ENCODE results near the gene BORCS8. TPM values are rescaled to one million over a fixed set of nuclear protein-coding genes. Genes with fewer than 3 reads are reported as not detected.
"Not testable (repeated sequence)": the region's sequence is repeated elsewhere in the genome, so short reads cannot be mapped to it uniquely, and the experiment has no call there.

The BORCS8 gene
- total RNA-seq (2014; rRNA removed; shearing (Covaris generic); ENCODE audit: low replicate concordance) = 32.9 and 47.2 TPM in 2 replicates

DNA sequence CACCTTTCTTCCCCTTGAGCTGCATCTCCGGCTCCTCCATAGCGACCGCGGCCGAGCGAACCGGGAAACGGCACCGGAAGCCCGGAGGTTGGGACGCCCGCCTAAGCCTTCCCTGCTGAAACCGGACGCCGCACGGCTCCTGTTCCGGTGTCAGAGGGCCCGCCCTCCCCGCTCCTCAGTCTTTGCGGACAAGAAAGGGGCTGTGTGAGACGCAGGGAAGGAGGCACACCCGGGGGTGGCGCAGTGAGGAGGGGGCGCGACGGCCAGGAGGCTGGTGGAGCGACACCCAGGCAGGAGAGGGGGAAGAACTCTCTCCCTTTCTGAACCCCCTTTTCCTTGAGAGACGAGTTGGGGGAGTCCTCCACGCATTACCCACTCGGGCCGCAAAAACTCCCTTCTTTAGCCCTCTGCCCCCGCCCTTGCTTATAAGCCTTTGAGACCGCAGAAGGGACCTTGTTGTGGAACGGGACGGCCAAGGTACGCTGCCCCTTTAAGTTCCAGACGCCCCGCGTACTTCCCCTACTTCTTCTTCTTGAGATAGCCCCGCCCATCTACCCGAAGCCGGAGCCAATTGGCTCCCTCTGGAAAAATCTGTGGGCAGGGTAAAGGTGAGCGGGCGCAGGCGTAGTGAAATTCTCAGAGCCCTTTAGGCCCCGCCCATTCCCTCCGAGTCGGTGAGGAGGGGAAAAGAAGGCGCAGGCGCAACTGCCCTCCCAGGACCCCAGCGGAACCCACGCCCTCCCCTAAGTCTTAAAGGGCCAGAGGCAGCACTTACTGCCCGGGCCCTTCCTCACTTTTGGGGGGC, at the start of gene BORCS8, which contains the start of gene RFXANK:
Gene BORCS8, minus strand, starts transcription at position 75 of the 805 bp plus-strand sequence. Its CDS starts 35 bp downstream, at position 40.
Gene RFXANK, plus strand, starts transcription at position 181 of the 805 bp plus-strand sequence. CDS start 1,689 bp downstream, outside the sequence.
- DNase-seq (ENCODE audit: low read depth) = peak; percentile 100
- in situ Hi-C loops (cut with HindIII; ENCODE audit: low pct_unique_long_range_greater_than_20kb, low sequenced_read_pairs) = no loop called here

DNA sequence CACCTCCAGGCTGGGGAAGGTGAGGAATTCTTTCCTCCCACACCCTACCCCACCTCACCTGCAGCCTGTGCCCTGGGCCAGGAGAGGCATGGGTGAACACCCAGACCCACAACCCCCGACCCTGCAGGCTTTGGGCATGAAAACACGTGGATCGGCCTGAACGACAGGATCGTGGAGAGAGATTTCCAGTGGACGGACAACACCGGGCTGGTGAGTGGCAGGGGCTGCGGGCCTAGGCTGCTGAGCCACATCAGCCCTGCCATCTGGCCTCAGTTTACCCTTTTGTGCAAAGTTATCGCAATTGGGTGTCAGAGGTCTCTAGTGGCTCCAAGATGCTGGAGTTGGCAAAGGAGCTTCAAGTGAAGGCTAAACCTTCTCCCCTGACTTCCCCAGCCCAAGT, 48.5 kb upstream of the BORCS8 start:
- DNase-seq (ENCODE audit: low read depth) = no peak
- in situ Hi-C loops (cut with HindIII; ENCODE audit: low pct_unique_long_range_greater_than_20kb, low sequenced_read_pairs) = no loop called here

DNA sequence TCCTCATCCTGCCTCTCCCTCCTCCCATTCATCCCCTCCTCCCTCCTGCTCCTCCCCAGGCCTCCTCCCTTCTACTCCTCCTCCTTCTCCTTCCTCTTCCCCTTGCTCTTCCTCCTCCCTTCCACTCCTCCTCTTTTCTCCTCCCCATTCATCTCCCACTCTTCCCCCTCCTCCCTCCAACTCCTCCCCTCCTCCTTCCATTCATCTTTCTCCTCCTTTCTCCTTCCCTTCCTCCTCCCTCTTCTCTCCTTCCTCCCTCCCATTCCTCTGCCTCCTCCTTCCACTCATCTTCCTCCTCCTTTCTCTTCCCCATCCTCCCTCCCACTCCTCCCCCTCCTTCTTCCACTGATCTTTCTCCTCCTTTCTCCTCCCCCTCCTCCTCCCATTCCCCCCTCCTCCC, 47.7 kb upstream of the BORCS8 start:
- no peak for DNase-seq (ENCODE audit: low read depth)
- in situ Hi-C loops (cut with HindIII; ENCODE audit: low pct_unique_long_range_greater_than_20kb, low sequenced_read_pairs) = no loop called here

DNA sequence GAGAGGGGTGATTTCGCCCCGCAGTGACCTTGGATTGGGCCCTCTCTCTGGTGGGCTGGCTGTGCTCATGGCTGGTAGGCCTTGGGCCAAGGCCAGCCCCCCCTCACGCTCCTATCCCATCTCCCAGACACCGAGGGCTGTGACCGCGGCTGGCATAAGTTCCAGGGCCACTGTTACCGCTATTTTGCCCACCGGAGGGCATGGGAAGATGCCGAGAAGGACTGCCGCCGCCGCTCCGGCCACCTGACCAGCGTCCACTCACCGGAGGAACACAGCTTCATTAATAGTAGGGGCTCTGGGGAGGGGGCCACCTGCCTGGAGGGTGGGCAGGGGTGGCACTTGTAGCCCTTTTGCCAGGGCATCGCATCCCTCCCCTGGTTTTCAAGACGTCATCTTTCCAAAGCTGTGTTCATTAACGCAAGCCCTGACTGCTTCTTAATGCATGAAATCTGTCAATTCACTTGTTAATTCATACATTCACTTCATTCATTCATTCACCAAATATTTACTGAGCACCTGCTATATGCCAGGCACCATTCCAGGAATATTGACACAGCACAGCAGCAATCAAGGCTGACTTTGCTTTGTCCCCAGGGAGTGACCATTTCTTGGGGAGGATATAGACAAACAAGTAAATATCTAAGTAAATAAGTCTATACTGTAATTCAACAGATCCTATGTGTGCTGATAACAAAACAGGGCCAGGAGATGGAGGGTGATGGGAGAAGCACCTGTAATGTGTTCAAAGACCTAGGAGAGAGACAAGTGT, 46.4 kb upstream of the BORCS8 start:
- in situ Hi-C loops (cut with HindIII; ENCODE audit: low pct_unique_long_range_greater_than_20kb, low sequenced_read_pairs) = no loop called here
- DNase-seq (ENCODE audit: low read depth) = no peak

DNA sequence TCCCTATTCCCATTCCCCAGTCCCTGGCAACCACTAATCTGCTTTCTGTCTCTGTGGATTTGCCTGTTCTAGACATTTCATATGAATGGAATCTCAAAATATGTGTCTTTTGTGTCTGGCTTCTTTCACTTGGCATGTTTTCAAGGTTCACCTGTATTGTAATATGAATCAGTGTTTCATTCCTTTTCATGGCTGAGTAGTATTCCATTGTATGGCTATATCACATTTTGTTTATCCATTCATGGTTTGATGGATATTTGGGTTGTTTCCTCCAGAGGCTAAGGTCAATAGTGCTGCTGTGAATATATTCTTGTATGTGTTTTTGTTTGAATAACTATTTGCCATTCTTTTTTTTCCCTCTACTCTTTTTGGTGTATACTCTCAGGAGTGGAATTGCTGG, 44.2 kb upstream of the BORCS8 start:
- DNase-seq (ENCODE audit: low read depth) = no peak
- in situ Hi-C loops (cut with HindIII; ENCODE audit: low pct_unique_long_range_greater_than_20kb, low sequenced_read_pairs) = no loop called here

DNA sequence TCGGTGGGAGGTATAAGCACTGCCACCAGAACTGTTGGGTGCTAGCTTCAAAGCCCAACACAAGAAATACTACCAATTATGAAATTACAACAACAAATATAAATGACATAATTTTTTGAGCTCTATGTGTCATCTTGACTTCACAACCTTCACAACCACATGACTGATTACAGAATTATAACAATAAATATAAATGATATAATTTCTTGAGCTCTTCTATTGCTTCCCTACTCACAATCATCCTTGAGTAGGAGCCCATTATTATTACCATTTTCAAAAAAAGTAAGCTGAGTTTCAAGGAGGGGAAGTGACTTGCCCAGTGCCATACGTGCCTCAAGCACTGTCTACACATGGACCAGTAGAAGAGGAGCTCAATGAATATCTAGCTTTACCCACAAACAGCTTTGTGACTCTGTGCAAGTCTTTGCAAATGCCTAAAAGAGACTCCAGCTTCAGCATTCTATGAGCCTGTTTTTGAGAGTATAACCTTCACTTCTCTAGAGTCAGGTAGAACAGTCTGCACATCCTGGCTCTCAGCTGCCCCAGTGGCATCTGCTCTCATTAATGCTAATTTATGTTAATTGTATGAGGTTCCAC, 42.4 kb upstream of the BORCS8 start:
- DNase-seq (ENCODE audit: low read depth) = no peak
- in situ Hi-C loops (cut with HindIII; ENCODE audit: low pct_unique_long_range_greater_than_20kb, low sequenced_read_pairs) = no loop called here

DNA sequence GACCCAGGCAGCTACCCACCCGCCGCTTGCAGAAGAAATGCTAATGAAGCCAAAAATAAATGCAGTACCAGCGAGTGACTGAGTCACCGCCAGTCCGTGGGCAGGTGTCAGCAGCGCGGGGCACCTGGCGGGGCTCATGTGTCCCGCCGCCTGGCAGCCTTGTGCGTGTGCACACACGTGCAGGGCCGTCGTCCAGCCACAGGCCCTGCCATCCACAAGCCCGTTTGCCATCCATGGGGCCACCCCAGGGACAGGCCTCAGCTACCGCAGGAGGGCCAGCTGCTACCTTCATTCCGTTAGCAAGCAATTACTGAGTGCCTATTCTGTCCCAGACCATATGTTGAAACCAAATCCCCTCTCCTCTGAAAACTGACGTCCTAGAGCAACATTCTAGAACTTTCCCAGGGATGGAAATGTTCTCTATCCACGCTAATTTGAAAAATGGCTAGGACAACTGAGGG, 40.3 kb upstream of the BORCS8 start:
- no peak for DNase-seq (ENCODE audit: low read depth)
- in situ Hi-C loops (cut with HindIII; ENCODE audit: low pct_unique_long_range_greater_than_20kb, low sequenced_read_pairs) = no loop called here

DNA sequence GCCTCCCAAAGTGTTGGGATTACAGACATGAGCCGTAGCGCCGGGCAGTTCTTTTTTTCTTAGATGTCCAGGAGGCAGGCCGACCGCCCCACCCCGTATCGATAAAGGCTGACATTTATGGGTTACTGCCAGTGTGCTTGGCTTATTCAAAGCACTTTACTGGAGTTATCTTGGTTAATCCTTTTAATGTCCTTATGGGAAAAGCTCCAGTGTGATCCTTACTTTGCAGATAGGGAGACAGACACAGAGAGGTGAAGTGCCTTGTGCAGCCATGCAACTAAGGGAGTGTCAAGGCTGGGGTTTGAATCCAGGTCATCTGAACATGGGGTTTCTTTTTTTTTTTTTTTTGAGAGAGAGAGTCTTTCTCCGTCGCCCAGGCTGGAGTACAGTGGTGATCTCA, 39.0 kb upstream of the BORCS8 start:
- no peak for DNase-seq (ENCODE audit: low read depth)
- in situ Hi-C loops (cut with HindIII; ENCODE audit: low pct_unique_long_range_greater_than_20kb, low sequenced_read_pairs) = no loop called here

DNA sequence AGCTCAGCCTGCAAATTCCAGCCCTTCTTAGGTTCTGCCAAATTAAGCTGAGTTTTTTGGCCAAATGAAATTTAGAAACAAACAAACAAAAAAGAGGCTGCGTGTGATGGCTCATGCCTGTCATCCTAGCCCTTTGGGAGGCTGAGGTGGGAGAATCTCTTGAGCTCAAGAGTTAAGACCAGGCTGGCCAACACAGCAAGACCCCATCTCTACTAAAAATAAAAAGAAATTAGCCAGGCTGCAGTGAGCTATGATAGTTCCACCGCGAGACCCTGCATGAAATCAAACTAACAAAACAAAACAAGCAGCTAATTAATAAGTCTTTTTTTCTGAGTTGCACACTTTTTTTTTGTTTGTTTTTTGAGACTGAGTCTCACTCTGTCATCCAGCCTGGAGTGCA, 37.7 kb upstream of the BORCS8 start:
- DNase-seq (ENCODE audit: low read depth) = no peak
- in situ Hi-C loops (cut with HindIII; ENCODE audit: low pct_unique_long_range_greater_than_20kb, low sequenced_read_pairs) = no loop called here

DNA sequence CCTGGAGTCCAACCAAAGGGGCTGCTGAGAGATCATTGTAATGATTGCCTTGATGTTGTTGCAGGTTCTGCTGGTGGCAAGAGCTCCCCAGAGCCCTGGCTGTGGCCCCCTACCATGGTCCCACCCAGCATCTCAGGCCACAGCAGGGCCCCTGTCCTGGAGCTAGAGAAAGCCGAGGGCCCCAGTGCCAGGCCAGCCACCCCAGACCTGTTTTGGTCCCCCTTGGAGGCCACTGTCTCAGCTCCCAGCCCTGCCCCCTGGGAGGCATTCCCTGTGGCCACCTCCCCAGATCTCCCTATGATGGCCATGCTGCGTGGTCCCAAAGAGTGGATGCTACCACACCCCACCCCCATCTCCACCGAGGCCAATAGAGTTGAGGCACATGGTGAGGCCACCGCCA, 35.3 kb upstream of the BORCS8 start:
- in situ Hi-C loops (cut with HindIII; ENCODE audit: low pct_unique_long_range_greater_than_20kb, low sequenced_read_pairs) = no loop called here
- DNase-seq (ENCODE audit: low read depth) = no peak

DNA sequence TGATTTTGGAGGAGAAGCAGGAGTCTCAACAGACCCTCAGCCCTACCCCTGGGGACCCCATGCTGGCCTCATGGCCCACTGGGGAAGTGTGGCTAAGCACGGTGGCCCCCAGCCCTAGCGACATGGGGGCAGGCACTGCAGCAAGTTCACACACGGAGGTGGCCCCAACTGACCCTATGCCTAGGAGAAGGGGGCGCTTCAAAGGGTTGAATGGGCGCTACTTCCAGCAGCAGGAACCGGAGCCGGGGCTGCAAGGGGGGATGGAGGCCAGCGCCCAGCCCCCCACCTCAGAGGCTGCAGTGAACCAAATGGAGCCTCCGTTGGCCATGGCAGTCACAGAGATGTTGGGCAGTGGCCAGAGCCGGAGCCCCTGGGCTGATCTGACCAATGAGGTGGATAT, 34.7 kb upstream of the BORCS8 start:
- in situ Hi-C loops (cut with HindIII; ENCODE audit: low pct_unique_long_range_greater_than_20kb, low sequenced_read_pairs) = no loop called here
- DNase-seq (ENCODE audit: low read depth) = no peak

DNA sequence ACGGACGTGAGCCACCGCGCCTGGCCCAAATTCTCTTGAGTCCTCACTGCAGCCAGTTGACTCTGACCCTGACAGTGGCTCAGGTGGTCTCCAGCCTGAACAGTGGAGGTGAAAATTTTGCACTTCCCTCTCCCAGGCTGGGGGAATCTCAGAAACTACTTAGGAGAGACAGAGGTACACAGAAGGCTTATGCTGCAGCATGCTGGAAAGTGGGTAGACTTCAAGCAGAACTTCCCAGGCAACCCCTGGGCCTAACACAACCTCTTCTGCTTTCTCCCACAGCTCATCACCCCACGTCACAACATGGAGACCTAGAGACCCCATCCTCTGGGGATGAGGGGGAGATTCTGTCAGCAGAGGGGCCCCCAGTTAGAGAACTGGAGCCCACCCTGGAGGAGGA, 34.3 kb upstream of the BORCS8 start:
- DNase-seq (ENCODE audit: low read depth) = no peak
- in situ Hi-C loops (cut with HindIII; ENCODE audit: low pct_unique_long_range_greater_than_20kb, low sequenced_read_pairs) = no loop called here

DNA sequence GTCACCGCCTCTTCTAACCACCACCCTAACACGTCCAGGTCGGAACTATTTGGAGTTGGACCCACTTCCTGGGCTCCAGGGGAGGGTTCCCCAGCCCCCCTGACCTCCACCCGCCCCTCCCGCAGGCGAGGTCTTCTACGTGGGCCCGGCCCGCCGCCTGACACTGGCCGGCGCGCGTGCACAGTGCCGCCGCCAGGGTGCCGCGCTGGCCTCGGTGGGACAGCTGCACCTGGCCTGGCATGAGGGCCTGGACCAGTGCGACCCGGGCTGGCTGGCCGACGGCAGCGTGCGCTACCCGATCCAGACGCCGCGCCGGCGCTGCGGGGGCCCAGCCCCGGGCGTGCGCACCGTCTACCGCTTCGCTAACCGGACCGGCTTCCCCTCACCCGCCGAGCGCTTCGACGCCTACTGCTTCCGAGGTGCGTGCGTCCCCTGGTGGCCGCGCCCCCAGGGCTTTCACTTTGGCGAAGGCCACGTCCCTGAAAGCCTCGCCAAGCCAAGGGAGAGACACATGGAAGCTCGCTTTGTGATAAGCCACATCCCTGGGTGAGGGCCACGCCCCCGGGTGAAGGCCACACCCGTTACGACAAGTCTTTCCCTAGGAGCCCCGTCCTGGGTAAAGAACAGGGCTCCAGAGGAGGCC, 33.0 kb upstream of the BORCS8 start:
- in situ Hi-C loops (cut with HindIII; ENCODE audit: low pct_unique_long_range_greater_than_20kb, low sequenced_read_pairs) = no loop called here
- DNase-seq (ENCODE audit: low read depth) = peak; percentile 83

DNA sequence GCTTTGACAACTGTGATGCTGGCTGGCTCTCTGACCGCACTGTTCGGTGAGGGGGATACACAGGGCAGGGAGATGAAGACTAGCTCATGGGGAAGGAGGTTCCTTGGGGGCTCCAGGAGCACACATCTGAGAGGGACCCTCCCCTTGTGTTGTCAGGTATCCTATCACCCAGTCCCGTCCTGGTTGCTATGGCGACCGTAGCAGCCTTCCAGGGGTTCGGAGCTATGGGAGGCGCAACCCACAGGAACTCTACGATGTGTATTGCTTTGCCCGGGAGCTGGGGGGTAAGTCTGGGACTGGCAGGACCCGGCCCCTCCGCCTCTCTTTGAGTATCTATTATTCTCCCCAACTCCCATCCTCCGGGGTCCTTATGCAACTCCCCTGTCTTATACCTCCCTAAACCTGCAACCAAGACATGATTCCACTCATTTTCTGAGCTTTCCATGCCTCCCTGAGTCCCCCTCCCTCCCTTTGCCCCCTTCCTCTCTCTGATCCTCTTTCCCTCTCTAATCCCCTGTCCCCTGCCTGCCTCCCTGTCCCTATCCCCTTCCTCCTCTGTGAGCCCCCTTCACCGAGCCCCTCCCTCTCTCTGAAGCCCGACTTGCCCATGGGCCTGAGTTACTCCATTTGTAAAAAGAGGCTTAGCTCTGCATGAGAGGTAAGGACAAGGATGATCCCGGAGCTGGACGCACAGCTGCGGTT, 32.3 kb upstream of the BORCS8 start:
- in situ Hi-C loops (cut with HindIII; ENCODE audit: low pct_unique_long_range_greater_than_20kb, low sequenced_read_pairs) = no loop called here
- DNase-seq (ENCODE audit: low read depth) = no peak

DNA sequence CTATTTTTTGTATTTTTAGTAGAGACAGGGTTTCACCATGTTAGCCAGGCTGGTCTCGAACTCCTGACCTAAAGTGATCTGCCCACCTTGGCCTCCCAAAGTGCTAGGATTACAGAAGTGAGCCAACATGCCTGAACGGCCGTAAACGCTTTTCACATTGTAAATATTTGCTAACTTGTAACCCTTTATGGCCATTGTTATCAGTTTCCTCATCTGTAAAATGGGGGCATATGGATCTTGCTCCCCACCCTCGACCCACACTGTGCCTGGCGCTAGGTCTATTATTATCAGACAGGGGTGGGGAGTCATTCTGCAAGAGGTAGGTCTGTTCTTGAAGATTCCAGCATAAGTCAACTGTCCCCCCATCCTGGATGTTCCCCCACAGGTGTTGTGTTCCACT, 31.7 kb upstream of the BORCS8 start:
- in situ Hi-C loops (cut with HindIII; ENCODE audit: low pct_unique_long_range_greater_than_20kb, low sequenced_read_pairs) = no loop called here

DNA sequence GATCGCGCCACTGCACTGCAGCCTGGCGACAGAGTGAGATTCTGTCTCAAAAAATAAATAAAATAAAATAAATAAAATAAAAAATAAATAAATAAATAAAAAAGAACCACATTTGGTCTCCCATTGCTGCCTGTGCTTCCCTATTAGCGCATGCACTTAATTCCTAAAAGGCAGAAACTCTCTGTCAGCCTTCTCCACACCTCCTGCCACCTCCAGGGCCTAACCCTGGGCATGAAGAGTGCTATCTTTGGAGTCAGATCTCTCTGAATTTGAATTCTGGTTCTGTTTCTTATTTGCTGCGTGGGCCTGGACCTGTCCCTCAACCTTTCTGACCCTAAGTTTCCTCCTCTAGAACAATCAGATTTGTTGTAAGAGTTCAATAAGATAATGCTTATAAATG, 31.1 kb upstream of the BORCS8 start:
- in situ Hi-C loops (cut with HindIII; ENCODE audit: low pct_unique_long_range_greater_than_20kb, low sequenced_read_pairs) = no loop called here
- DNase-seq (ENCODE audit: low read depth) = no peak

More for the DNA sequence above, 31.7 kb upstream of the BORCS8 start:
- DNase-seq (ENCODE audit: low read depth) = no peak

DNA sequence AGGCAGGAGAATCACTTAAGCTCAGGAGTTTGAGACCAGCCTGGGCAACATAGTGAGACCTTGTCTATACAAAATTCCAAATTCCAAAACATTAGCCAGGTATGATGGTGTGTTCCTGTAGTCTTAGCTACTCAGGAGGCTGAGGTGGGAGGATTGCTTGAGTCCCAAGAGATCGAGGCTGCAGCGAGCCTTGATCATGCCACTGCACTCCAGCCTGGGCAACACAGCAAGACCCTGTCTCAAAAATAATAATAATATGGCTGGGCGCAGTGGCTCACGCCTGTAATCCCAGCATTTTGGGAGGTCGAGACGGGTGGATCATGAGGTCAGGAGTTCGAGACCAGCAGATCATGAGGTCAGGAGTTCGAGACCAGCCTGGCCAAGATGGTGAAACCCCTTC, 29.0 kb upstream of the BORCS8 start:
- in situ Hi-C loops (cut with HindIII; ENCODE audit: low pct_unique_long_range_greater_than_20kb, low sequenced_read_pairs) = not testable (repeated sequence)

DNA sequence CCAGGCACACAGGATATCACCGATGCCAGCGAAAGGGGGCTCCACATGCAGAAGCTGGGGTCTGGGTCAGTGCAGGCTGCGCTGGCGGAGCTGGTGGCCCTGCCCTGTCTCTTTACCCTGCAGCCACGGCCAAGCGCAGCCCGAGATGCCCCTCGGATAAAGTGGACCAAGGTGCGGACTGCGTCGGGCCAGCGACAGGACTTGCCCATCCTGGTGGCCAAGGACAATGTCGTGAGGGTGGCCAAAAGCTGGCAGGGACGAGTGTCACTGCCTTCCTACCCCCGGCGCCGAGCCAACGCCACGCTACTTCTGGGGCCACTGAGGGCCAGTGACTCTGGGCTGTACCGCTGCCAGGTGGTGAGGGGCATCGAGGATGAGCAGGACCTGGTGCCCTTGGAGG, 27.0 kb upstream of the BORCS8 start:
- DNase-seq (ENCODE audit: low read depth) = no peak
- in situ Hi-C loops (cut with HindIII; ENCODE audit: low pct_unique_long_range_greater_than_20kb, low sequenced_read_pairs) = no loop called here

More for the DNA sequence above, 29.0 kb upstream of the BORCS8 start:
- not testable (repeated sequence) for DNase-seq (ENCODE audit: low read depth)

Measured in Caki2 (cell line).